ENCODE results near the gene RPTN.
"Not testable (repeated sequence)": the region's sequence is repeated elsewhere in the genome, so short reads cannot be mapped to it uniquely, and the experiment has no call there.

The RPTN gene

DNA sequence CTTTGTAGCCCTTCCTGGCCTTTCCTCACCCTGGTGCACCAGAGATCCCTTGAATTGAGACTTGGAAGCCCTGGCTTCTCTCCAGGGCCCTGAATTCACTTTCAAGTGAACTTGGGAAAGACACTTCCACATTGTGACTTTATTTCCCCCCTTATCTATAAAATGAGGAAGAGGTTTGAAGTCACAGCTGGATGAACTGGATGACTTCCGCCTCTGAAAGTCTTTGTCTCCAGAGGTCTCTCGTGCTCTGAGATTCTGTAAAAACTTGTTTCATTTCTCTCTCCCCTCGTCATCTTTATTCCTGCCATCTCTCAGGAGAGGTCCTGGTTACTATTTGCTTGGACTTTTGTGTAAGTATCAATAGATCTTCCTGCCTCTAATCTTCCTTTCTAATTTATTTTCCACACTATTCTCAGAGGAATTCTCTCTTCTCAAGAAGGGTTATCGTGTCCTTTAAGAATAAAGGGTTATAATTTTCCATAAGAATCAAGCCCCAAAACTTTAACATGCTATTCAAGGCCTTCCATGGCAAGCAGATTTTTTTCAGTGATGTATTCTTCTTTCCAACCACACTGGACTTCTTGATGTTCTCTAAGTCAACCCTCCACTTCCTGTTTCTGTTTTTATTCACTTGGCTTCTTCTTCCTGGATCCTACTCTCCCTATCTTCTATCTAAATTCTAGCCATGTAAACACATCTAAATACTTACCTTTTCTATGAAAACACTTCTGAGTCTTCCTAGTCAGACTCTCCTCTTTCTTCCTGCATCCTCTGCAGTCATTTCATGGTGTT lies 6.5 kb upstream of the RPTN start:
- DNase-seq, result no peak

DNA sequence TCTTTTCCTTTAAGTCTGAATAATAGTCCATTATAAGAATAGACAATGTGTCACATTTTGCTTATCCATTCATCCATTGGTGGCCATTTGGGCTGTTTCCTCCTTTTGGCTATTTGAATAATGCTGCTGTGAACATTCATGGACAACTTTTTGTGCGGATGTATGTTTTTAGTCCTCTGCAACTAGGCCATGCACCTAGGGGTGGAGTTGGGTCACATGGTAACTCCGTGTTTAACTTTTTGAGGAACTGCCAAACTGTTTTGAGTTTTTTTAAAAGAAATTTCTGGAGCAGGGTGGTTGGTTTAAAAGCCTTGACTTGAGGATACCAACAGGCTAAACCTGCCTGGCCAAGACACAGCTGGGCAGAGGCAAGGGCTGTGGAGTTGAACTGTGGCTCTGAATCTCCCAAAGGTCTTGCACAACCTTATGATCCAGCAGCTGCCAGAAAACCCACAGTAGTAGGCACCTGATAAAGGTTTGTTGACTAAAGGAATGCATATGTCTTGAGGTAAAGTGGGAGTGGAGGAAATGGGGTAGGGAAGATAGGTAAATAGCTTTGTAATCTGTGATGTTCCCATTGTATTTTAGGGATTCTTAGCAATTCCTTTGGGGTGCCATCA lies 5.6 kb upstream of the RPTN start:
- no peak for DNase-seq

DNA sequence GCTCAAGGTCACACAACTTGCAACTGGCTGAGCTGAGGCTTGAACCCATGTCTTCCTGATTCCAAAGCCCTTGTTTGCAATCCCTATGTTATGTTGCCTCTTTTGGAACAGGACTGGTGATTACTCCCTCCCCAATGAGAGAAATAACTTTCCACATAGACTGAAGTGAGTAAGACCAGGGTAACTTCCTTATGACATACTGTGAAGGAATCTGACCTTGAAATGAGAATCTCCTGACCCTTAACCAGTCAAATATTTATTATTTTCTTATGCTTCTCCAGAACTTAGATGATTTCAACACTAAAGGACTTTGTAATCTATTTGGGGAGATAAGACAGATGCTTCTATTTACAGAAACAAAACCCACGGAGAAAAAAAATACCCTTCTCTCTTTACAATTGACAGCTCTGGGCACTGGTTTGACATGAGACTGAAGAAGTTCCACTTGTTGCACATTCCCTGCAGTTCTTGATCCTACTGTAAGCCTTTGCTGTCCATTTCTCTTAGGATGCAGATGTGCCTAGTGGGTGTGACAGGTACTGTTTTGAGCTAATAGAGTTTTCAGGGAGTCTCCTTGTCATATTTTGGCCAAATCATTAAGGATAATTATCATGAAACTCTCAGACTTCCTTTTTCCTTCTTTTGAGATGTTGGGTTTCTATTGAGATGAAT lies 3.9 kb upstream of the RPTN start:
- DNase-seq, result no peak

DNA sequence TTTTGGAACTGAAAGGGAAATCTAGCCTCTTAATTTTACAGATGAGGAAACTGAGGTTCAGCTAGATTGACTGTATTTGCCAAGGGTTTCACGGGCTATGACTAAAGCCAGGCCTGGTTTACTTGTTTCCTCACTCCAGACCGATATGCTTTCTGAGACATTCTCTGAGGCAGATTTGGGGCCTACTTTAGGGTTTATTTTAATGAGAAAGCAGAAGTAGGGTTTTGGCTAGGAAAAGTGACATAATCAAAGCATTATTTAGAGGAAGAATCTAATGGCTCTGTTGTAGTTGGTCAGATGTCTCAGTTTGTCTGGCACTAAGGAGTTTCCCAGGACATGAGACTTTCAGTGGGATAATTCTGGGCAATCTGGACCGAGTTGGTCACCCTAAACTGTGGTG lies 1.5 kb upstream of the RPTN start:
- DNase-seq, result no peak

DNA sequence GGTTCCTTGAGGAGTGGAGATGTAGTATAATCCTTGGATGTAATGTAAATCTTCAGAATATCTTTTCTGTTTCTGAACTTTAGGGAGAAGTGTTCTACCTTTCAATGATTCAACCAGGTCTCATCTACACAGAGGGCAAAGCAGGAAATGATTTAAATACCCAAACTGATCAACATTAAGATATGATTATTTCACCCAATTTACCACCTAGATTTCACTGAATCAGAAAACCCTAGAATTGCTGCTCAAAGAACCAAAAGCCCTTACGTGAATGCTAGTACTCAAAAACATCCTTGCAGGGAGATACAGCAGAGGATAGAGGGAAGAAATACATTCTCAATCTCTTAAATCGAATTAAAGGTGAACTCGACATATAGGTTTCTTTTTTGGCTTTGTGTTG lies 5.0 kb downstream of the RPTN start:
- DNase-seq, result no peak

DNA sequence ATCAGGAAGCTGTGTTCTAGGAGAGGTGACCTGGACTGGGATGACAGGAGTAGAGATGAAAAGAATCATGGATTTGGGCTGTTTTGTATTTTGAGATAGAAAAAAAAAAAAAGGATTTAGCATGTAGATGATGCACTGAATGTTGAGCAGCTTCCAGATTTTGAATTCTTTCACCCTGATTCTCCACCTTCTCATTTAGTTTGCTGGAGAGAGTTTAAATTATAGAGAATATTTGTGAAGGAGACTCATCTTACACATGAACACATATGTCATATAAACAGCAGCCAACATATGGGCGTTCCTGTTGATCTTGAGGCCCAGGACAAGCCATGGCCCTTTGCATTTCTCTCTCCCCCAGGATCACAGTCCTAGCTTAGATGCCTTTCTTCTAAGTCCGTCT lies 7.4 kb downstream of the RPTN start:
- DNase-seq, result no peak

DNA sequence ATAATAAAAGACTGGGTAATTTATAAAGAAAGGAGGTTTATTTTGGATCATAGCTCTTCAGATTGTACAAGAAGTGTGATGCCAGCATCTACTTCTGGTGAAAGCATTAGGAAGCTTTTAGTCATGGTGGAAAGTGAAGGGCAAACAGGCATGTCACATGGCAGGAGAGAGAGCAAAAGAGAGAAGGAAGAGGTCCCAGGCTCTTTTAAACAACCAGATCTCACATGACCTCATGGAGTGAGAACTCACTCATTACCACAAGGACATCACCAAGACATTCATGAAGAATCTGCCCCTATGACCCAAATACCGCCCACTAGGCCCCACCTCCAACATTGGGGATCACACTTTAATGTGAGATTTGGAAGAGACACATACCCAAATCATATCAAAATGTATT lies 10.0 kb downstream of the RPTN start:
- DNase-seq, result no peak

DNA sequence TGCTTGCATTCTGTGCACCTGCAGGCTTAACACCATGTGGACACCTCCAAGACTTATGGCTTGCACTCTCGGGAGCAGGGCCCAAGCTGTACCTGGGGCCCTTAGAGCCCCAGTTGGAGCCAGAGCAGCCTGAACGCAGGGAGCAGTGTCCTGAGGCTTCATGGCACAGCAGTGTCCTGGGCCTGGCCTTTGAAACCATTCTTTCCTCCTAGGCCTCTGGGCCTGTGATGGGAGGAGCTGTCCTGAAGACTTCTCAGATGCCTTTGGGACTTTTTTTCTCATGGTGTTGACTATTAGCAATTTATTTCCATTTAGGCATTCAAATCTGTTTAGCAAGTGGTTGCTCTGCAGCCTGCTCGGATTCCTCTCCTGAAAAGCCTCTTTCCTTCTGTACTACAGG lies 11.0 kb downstream of the RPTN start:
- no peak for DNase-seq

DNA sequence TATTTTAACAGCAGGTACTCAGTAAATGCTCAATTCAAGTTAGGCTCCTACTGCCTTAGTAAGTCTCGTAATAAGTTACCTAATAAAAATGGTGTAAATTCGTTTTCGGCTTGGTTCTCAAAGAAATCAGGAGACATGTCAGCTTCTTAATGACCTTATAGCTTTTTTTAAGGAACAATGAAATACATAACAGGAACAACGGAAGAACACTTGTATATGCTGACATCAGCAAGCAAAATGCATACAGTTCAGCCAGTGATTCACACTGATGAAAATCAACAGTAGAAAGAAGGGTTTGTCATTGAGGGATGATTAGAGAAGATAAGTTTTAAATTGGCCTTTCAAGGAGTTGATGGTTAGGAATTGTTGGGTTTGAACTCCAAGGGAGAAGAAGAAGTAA lies 13.3 kb downstream of the RPTN start:
- no peak for DNase-seq

DNA sequence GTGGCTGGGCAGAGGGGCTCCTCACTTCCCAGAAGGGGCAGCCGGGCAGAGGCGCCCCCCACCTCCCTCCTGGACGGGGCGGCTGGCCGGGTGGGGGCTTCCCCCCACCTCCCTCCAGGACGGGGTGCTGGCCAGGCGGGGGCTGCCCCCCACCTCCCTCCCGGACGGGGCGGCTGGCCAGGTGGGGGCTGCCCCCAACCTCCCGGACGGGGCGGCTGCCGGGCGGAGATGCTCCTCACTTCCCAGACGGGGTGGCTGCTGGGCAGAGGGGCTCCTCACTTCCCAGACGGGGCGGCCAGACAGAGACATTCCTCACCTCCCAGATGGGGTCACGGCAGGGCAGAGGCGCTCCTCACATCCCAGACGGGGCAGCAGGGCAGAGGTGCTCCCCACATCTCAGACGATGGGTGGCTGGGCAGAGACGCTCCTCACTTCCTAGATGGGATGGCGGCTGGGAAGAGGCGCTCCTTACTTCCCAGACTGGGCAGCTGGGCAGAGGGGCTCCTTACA lies 14.3 kb downstream of the RPTN start:
- DNase-seq, result not testable (repeated sequence)

DNA sequence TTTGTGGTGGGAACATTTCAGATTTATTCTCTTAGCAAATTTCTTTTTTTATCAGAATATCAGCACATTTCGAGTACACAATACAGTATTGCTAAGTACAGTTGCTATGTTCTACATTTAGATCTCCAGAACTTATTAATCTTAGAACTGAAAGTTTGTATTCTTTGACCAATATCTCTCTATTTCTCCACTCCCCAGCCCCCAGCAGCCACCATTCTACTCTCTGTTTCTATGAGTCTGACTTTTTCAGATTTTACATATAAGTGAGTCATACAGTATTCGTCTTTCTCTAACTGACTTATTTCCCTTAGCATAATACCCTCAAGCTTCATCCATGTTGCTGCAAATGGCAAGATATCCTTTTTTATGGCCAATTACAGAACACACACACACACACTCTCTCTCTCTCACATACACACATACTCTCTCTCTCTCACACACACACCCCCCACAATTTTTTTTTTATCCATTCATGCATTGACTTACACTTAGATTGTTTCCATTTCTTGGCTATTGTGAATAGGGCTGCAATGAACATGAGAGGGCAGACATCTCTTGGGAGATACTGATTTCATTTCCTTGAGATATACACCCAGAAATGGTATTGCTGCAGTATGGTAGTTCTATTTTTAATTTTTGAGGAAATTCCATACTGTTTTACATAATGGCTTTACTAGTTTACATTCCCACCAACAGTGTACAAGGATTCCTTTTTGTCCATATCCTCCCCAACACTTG lies 15.7 kb downstream of the RPTN start:
- DNase-seq, result no peak

DNA sequence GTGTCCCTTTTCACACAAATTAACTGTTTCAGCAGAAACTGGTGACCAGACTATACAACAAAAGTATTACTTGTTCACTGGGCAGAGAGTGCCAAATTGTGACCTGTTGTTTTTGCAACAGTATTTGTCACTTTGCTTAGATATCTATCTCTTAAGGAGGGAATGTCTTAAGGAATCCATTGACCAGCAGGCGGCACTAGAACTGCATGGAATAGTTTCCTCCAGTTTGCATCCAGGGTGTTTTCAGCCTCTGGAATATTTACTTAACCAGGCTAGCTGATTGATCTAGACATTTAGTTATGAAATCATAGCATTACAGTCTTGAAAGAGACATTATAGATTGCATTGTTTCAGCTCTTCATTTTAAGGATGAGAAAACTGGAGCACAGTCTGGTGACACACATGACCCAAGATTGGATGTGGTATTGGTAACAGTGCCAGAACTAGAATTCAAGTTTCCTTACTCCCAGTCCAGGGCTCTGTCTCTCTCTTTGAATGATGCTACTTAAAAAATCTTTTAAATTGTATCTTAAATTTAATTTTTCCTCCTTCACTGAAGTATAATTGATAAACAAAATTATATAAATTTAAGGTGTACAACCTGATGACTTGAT lies 16.9 kb downstream of the RPTN start:
- peak in 25 of 56 donors; percentile 0 to 72 (median 13) for DNase-seq

DNA sequence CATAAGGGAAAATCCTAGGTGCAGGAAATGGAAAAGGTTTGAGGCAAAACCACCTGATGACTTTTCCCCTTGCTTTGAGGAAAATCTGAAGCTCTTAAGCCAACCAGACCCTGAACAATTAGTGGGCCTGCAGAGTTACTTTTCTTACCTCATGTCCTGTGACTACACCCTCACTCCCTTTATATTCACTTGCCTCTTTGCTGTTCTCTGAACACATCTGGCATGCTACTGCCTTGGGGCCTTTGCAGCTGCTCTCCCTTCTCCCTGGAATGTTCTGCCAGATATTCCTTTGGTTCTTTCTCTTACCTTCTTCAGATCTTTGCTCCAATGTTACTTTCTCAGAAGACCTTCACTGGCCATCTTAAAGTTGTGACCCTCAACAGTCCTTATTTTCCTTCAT lies 21.8 kb downstream of the RPTN start:
- DNase-seq, result no peak

DNA sequence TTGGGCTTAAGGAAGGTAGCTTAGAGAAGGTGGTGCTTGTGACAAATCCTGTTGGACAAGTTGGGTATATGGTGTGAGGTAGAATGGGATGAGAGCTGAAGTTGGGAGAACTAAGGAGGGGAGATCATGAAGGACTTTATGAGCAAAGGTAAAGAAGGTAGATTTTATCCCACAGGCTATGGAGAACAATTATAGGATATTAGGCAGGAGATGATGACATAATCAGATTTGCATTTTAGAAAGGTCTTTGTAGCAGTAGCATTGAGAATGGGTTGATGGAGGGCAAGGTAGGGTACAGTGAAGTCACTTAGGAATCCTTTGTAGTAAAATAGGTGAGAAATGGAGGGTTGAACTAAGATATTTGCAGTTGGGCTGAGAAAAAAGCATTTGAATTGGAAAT lies 28.8 kb downstream of the RPTN start:
- no peak for DNase-seq

DNA sequence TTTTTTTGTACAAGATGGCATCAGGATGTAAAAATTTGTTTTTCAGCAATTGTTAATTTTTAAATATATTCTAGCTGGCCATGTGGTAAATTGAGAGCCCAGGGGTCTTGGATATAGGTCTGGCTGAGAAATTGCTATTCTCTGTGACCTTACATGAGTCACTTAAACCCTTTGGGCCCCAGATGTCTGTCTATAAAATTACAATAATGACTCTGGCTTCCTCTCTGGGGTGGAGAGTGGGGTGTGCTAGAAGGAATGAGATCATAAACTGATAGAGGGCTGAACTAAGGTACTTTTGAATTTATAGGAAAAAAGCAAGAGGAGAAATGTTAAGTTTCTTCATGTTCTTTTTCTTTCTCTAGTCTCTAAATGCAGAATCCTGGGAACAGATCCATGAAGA lies 31.4 kb downstream of the RPTN start:
- no peak for DNase-seq

DNA sequence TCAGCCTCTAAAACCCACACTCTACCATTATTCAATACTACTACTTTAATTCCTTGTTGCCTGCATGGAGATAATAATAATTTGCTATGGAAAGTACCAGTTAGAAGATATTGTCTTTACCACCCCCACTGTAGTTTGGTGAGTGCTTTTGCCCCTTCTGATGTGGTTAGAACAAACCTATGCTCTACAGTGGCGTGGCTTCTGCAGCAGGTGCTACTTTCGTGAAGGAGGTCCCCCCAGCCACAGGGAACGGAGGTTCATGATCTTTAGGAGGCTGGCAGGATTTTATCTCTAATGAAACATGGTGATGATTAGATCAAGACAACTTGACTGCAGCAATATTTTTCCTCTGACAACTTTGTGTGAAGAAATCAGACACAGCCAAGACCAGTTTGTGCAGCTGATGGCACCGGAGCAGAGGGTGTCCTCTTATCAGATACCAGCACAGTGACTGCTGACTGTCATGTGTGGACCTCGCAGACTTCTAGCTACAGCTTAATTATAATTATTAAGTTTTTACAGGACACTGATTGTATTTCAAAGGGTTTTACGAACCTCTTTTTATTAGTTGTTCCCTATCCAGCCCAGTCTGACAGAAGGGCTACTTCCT lies 33.1 kb downstream of the RPTN start:
- no peak for DNase-seq

DNA sequence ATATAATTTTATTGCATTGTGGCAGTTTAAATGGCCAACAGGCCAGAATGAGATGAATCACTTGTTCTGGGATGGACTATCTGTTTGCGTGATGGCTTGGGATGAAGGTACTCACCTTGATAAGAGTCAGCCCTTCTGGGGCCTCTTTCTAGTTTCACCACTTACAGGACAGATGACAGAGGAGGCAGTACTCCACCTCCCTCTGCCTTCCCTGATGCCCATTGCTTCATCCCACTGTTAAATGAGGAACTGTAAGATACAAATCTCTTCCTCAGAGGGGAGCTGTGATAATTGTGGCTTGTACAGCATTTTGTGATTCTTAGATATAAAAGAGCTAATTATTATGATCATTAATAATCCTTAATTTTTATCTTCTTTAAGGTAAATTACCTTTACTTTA lies 40.1 kb downstream of the RPTN start:
- no peak for DNase-seq

DNA sequence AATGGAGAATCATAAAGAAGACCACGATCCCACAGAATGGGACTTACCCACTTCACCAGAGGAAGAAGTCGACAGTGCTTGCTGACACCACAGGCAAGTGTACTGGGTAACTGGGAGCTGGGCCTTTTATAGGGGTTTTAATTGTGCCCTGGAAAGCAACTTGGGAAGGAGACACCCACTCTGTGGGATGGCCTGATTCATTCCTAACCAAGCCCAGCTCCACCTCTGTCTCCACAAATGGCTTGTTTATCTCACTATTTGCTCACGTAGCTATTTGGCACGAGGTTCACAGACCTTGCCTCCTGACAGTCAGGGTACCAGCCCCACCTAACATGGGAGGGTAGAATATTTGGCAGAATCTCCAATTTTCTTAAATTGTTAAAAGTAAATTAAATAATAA lies 43.7 kb downstream of the RPTN start, which contains the start of gene TCHH:
TSS of gene TCHH (minus strand) at position 101 of the 400 bp plus-strand sequence. CDS start 1,364 bp downstream, outside the sequence.
- no peak for DNase-seq

DNA sequence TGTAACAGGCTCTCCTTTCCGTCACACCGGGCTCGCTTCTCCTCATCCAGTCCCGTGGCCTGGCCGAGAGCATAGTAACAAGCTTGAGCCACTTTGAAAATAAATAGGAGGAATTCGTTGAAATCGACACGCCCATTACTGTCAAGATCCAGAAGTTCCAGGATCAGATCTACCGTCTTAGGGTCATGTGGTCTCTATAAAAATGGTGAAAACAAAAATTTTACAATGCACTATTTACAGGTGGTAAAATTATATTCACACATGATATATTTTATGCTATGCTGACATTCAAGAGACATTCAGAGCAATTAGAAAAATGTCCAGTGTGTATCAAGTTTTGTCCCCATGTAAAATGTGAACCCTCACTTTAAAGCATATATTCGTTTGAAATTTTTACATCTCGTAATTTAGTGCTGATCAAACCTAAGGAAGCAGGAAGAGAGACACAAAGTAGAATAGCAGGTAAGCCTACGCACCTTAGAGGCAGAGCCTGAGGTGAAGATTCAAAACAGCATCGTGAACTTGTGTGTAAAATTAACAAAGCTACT lies 46.1 kb downstream of the RPTN start:
- DNase-seq, result no peak

DNA sequence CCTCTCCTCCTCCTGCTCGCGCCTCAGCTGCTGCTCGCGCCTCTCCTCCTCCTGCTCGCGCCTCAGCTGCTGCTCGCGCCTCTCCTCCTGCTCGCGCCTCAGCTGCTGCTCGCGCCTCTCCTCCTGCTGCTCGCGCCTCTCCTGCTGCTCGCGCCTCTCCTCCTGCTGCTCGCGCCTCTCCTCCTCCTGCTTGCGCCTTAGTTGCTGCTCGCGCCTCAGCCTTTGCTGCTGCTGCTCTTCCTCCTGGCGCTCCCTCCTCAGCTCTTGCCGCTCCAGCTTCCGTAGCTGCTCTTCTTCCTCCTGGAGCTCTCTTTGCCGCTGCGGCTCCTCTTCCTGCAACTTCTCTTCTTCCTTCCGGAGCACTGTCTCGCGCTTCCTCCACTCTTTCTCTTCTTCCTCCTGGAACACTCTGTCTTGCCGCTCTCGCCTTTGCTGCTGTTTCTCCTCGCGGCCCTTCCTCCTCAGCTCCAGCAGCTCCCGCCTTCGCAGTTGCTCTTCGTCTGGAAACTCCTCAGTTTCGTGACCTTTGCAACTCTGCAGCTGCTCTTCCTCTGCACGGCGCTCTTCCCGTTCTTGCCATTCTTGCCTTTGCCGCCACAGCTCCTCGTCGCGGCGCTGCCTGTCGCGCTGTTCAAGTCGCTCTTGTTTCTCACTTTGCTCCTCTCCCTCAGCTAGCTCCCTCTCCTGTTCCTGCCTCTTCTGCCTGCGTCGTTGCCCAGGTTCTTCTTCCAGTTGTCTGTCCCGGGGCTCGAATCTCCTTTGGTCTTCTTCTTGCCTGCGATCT lies 46.7 kb downstream of the RPTN start:
- peak in 5 of 56 donors; percentile 3 to 24 (median 17) for DNase-seq
